Measurements from ENCODE around the gene HEATR9. TPM values are rescaled to one million over a fixed set of nuclear protein-coding genes. Genes with fewer than 3 reads are reported as not detected.

HEATR9 gene
- polyA plus RNA-seq, 2 of the 4 experiments (the other 2 are of a cell fraction), result not detected

- Histone ChIP-seq H3K4me1 (peaks cover 25% of the 10 kb centered on the region), H3K27ac (no peak overlapping the region), H3K4me3 (no peak overlapping the region), H3K9me3 (no peaks in the 10 kb centered on the region), H3K4me2 (no peak overlapping the region)
- ATAC-seq, result no peak
- no peak for FAIRE-seq
- POLR2A ChIA-PET, result interaction anchor here (0.6 to 4.4 kb wide), 2 partner anchors 10 to 1207 kb away, joined by 5 to 49 read pairs; partner anchors contain the start of gene TAF15
- DNase-seq (ENCODE audit: low read depth in 1 of 2, low spot score in 1 of 2), result no peak
- peak; percentile 97 for TF ChIP-seq MAFK (IDR thresholded peaks at IDR 0.05; ENCODE audit: partially characterized antibody)
- no peak for TF ChIP-seq HES2 (IDR thresholded peaks at IDR 0.05)
- TF ChIP-seq BHLHE40 (IDR thresholded peaks at IDR 0.05; ENCODE audit: low read depth, low read length), result no peak
- TF ChIP-seq, protein P1, sequence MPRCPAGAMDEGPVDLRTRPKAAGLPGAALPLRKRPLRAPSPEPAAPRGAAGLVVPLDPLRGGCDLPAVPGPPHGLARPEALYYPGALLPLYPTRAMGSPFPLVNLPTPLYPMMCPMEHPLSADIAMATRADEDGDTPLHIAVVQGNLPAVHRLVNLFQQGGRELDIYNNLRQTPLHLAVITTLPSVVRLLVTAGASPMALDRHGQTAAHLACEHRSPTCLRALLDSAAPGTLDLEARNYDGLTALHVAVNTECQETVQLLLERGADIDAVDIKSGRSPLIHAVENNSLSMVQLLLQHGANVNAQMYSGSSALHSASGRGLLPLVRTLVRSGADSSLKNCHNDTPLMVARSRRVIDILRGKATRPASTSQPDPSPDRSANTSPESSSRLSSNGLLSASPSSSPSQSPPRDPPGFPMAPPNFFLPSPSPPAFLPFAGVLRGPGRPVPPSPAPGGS (IDR thresholded peaks at IDR 0.05), result no peak
- no peak for TF ChIP-seq POLR2A (IDR thresholded peaks at IDR 0.05; ENCODE audit: low read length)
- no peak for TF ChIP-seq CTCF (IDR thresholded peaks at IDR 0.05)
- no peak for TF ChIP-seq USF2 (IDR thresholded peaks at IDR 0.05)
- CTCF ChIA-PET, result interaction anchor here (1.7 to 30.3 kb wide), 5 partner anchors 9 to 51 kb away, joined by 4 to 2039 read pairs (median 12); partner anchors contain the start of genes C17orf50, GAS2L2 and TAF15
- whole genome bisulfite sequencing (ENCODE audit: missing lambda C conversion rate), result 89% methylated on average over 1 of the region's 1 CpG
Measured at GRCh38 chr17:35819455-35819854, 49.2 kb downstream of the HEATR9 start.

DNA sequence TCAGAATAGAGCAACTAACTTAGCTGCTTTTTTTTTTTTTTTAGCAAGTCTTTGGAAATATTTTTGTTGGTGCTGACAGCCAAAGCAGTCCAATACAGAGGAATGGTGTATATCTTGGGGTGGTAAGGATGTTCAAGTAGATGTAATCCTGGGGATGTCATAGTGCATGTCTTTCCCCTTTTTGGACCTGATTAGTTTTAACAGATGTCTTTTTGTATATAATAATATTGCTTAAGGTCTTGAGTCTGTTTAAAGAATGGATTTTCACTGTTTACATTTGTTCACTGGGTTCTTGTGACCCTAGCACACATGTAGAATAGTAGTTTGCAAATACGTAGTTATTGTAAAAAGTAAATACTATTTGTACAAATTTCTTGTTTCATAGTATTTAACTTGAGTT, 51.5 kb downstream of the HEATR9 start:
- ChIA-PET POLR2A (interaction anchor here (4.4 kb wide), 1 partner anchor 8 kb away, joined by 49 read pairs; the partner anchor contains the start of gene TAF15), CTCF (interaction anchor here (0.6 to 30.3 kb wide), 8 partner anchors 8 to 1795 kb away, joined by 3 to 2039 read pairs (median 4); partner anchors contain the start of genes C17orf50, GAS2L2 and TAF15)

DNA sequence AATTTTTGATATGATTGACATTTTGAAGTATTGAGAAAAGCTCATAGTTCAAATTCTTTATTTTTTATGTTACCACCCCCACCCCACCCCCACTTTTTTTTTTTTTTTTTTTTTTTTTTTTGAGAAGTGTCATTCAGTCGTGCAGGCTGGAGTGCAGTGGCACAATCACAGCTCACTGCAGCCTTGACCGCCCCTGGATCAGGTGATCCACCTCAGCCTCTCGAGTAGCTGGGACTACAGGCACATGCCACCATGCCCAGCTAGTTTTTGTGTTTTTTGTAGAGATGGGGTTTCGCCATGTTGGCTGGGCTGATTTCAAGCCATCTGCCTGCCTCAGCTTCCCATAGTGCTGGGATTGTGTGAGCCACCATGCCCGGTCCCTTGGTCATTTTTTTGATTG, 52.0 kb downstream of the HEATR9 start:
- CTCF ChIA-PET, result interaction anchor here (0.6 to 30.3 kb wide), 8 partner anchors 8 to 1796 kb away, joined by 3 to 2039 read pairs (median 4); partner anchors contain the start of genes C17orf50, GAS2L2 and TAF15
- H3K27ac ChIP-seq, result no peak overlapping the region
- peak overlapping the region; percentile 35 for H3K4me2 ChIP-seq
- DNase-seq (ENCODE audit: low read depth in 1 of 2, low spot score in 1 of 2), result no peak
- peaks cover 29% of the 10 kb centered on the region for H3K4me1 ChIP-seq
- H3K9me3 ChIP-seq, result no peaks in the 10 kb centered on the region
- POLR2A ChIA-PET, result interaction anchor here (4.4 kb wide), 1 partner anchor 7 kb away, joined by 49 read pairs; the partner anchor contains the start of gene TAF15
- no peak for ATAC-seq
- H3K4me3 ChIP-seq, result no peak overlapping the region
- 78% methylated on average over 5 of the region's 5 CpGs for WGBS (ENCODE audit: missing lambda C conversion rate)
- FAIRE-seq, result no peak
- no peak for TF ChIP-seq NPAS2 (CRISPR knock-in tag; IDR thresholded peaks at IDR 0.05; ENCODE audit: borderline replicate concordance)
- no peak for TF ChIP-seq RAD21 (conservative IDR thresholded peaks at IDR 0.05 in 1 of 2, IDR thresholded peaks at IDR 0.05 in 1 of 2)
- TF ChIP-seq ESRRA (IDR thresholded peaks at IDR 0.05; ENCODE audit: borderline replicate concordance, low read length), result no peak
- no peak for TF ChIP-seq EHMT2 (IDR thresholded peaks at IDR 0.05; ENCODE audit: low read depth)
- no peak for TF ChIP-seq CHD2 (IDR thresholded peaks at IDR 0.05; ENCODE audit: low read length, partially characterized antibody)
- TF ChIP-seq, protein P2, sequence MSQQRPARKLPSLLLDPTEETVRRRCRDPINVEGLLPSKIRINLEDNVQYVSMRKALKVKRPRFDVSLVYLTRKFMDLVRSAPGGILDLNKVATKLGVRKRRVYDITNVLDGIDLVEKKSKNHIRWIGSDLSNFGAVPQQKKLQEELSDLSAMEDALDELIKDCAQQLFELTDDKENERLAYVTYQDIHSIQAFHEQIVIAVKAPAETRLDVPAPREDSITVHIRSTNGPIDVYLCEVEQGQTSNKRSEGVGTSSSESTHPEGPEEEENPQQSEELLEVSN (IDR thresholded peaks at IDR 0.05; ENCODE audit: borderline replicate concordance, low read depth), result no peak
- TF ChIP-seq EHF (CRISPR knock-in tag; IDR thresholded peaks at IDR 0.05), result no peak
- TF ChIP-seq REST (IDR thresholded peaks at IDR 0.05), result no peak
- TF ChIP-seq KDM1A (IDR thresholded peaks at IDR 0.05; ENCODE audit: low read depth), result no peak
- TF ChIP-seq POLR2AphosphoS2 (conservative IDR thresholded peaks at IDR 0.05; ENCODE audit: low read length), result no peak
- TF ChIP-seq NR3C1 (IDR thresholded peaks at IDR 0.05), result no peak
- no peak for TF ChIP-seq ZNF302 (CRISPR knock-in tag; IDR thresholded peaks at IDR 0.05)

More for the DNA sequence above, 51.5 kb downstream of the HEATR9 start:
- ATAC-seq (no peak), DNase-seq (ENCODE audit: low read depth in 1 of 2, low spot score in 1 of 2) (no peak), FAIRE-seq (no peak)
- no peak overlapping the region for H3K27ac ChIP-seq
- H3K4me3 ChIP-seq, result no peak overlapping the region
- peaks cover 25% of the 10 kb centered on the region for H3K4me1 ChIP-seq
- TF ChIP-seq CEBPB (IDR thresholded peaks at IDR 0.05) (no peak), KDM1A (IDR thresholded peaks at IDR 0.05; ENCODE audit: low read depth) (no peak), HOXB5 (CRISPR knock-in tag; IDR thresholded peaks at IDR 0.05) (no peak), MAFK (IDR thresholded peaks at IDR 0.05; ENCODE audit: partially characterized antibody) (no peak), CBX2 (IDR thresholded peaks at IDR 0.05; ENCODE audit: borderline replicate concordance, low read depth) (no peak), EHMT2 (IDR thresholded peaks at IDR 0.05; ENCODE audit: low read depth) (no peak), CBX8 (IDR thresholded peaks at IDR 0.05) (no peak), ESRRA (IDR thresholded peaks at IDR 0.05; ENCODE audit: borderline replicate concordance, low read length) (no peak)
- TF ChIP-seq, protein P1 (IDR thresholded peaks at IDR 0.05), result no peak
- H3K9me3 ChIP-seq, result no peaks in the 10 kb centered on the region
- WGBS (ENCODE audit: missing lambda C conversion rate), result 63% methylated on average over 1 of the region's 1 CpG
- H3K4me2 ChIP-seq, result peak overlapping the region; percentile 35
